ENCODE data around the gene POLN. TPM values are rescaled to one million over a fixed set of nuclear protein-coding genes. Genes with fewer than 3 reads are reported as not detected.

POLN gene
- total and polyA plus RNA-seq, 2 donors from 2014 or later: 1.3 to 3.8 TPM

DNA sequence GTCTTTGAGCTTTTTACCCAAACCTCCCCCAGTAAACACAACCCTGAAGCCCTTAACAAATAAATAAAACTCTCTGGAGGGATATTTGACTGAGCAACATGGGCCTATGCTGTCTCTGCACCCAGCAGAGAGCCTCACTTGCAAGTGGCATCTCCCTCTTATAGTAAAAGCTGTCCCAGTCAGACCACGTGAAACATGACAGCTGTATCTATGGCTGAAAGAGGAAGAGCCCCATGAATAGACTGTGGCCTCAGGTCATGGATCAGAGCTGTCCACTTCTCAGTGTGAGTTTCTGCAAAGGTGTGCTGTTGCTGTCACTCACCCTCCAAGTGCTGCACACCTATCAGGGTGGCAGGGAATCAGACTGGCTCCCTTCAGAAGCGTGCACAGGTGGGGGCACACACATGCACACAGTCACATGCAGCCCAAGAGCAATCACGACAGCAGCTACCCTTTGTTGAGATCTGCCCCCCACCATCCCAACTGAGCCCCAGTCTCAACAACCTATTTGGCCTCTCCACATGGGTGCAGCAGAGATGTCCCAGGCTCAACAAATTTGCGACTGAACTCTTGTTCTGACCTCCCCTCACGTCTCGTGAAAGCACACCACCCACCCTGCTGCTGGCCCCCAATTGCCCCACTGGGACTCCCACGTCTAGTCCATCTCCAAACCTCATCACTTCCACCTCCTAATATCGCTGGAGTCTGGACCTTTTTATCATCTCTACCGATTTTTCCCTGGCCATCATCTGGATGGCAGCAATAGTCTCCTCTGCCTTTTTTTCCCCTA, 137.2 kb downstream of the POLN start:
- no peaks in the 10 kb centered on the region for H3K36me3 ChIP-seq (ENCODE audit: control insufficient read depth in 2 of 3, insufficient read depth in 3 of 3, low read length in 3 of 3)
- H3K9me3 ChIP-seq (ENCODE audit: control insufficient read depth in 2 of 3, insufficient read depth in 1 of 3, low read length in 3 of 3): peaks cover 0 to 13% (median 6%) of the 10 kb centered on the region in 3 donors
- TF ChIP-seq, protein P1, sequence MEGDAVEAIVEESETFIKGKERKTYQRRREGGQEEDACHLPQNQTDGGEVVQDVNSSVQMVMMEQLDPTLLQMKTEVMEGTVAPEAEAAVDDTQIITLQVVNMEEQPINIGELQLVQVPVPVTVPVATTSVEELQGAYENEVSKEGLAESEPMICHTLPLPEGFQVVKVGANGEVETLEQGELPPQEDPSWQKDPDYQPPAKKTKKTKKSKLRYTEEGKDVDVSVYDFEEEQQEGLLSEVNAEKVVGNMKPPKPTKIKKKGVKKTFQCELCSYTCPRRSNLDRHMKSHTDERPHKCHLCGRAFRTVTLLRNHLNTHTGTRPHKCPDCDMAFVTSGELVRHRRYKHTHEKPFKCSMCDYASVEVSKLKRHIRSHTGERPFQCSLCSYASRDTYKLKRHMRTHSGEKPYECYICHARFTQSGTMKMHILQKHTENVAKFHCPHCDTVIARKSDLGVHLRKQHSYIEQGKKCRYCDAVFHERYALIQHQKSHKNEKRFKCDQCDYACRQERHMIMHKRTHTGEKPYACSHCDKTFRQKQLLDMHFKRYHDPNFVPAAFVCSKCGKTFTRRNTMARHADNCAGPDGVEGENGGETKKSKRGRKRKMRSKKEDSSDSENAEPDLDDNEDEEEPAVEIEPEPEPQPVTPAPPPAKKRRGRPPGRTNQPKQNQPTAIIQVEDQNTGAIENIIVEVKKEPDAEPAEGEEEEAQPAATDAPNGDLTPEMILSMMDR (IDR thresholded peaks at IDR 0.05; ENCODE audit: borderline replicate concordance, extremely low read depth, insufficient read depth): no peak
- DNase-seq (no peak), FAIRE-seq (no peak)
- intact Hi-C loops (cut with DNase I): no loop called here
- H3K4me1 ChIP-seq (ENCODE audit: control insufficient read depth in 2 of 3, insufficient read depth in 2 of 3, low read depth in 1 of 3, low read length in 3 of 3): no peaks in the 10 kb centered on the region
- no peaks in the 10 kb centered on the region for H3K27me3 ChIP-seq (ENCODE audit: control insufficient read depth, insufficient read depth, low read length)
- H3K27ac ChIP-seq (ENCODE audit: low read depth in 2 of 2, low read length in 2 of 2): no peak overlapping the region
- H3K9ac ChIP-seq (ENCODE audit: low read length in 3 of 3): no peak overlapping the region
- H3K4me3 ChIP-seq (ENCODE audit: low read length in 3 of 3): no peak overlapping the region

DNA sequence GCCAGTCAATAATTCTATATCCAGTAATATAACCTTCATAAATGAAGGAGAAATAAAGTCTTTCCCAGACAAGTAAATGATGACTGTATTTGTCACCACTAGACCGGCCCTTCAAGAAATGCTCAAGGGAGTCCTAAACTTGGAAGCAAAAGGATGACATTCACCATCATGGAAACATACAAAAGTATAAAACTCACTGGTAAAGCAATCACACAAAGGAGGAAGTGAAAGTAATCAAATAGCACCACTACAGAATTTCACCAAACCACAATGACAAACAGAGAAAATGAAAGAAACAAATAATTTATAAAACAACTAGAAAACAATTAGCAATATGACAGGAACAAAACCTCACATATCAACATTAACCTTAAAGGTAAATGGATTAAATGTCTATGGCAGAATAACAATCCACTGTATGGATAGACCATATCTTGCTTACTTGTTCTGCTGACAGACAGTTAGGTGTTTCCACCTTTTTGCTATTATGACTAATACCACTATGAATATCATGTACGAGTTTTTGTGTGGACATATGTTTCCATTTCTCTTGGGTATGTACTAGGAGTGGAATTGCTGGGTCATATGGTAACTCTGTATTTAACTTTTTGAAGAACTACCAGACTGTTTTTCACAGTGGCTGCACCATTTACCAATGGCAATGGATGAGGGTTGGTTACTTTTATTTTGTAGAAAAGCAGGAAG, 137.9 kb downstream of the POLN start:
- TF ChIP-seq, protein P1 (IDR thresholded peaks at IDR 0.05; ENCODE audit: borderline replicate concordance, extremely low read depth, insufficient read depth): no peak
- H3K27me3 ChIP-seq (ENCODE audit: control insufficient read depth, insufficient read depth, low read length): no peaks in the 10 kb centered on the region
- intact Hi-C loops (cut with DNase I): no loop called here
- no peak overlapping the region for H3K9ac ChIP-seq (ENCODE audit: low read length in 3 of 3)
- DNase-seq (no peak), FAIRE-seq (no peak)
- H3K4me3 ChIP-seq (ENCODE audit: low read length in 3 of 3): no peak overlapping the region
- peaks cover 0 to 13% (median 6%) of the 10 kb centered on the region in 3 donors for H3K9me3 ChIP-seq (ENCODE audit: control insufficient read depth in 2 of 3, insufficient read depth in 1 of 3, low read length in 3 of 3)
- no peaks in the 10 kb centered on the region for H3K36me3 ChIP-seq (ENCODE audit: control insufficient read depth in 2 of 3, insufficient read depth in 3 of 3, low read length in 3 of 3)
- H3K4me1 ChIP-seq (ENCODE audit: control insufficient read depth in 2 of 3, insufficient read depth in 2 of 3, low read depth in 1 of 3, low read length in 3 of 3): no peaks in the 10 kb centered on the region
- H3K27ac ChIP-seq (ENCODE audit: low read depth in 2 of 2, low read length in 2 of 2): no peak overlapping the region

DNA sequence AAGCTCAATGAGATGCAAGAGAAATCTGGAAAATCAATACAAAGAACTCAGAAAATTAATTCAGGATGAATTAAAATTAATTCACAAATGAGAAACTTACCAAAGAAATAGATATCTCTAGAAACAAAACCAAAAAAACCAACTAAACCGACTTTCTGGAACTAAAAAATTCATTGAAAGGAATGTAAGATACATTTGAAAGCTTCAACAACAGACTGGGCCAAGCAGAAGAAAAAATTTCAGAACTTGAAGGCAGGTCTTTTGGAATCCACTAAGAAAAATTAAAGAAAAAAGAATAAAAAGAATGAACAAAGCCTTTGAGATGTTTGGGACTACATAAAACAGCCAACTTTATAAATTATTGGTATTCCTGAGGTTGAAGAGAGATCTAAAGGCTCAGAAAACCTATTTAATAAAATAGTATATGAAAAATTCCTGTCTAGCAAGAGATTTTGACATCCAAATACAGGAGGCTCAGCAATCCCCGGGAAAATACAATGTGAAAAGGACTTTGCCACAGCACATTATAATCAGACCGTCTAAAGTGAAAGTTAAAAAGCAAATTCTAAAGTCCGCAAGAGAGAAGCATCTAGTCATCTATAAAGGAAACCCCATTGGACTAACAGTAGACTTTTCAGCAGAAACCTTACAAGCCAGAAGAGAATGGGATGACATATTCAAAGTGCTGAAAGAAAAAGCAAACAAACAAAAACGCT, 138.6 kb downstream of the POLN start:
- Histone ChIP-seq H3K9me3 (ENCODE audit: control insufficient read depth in 2 of 3, insufficient read depth in 1 of 3, low read length in 3 of 3) (peaks cover 0 to 13% (median 6%) of the 10 kb centered on the region in 3 donors), H3K4me3 (ENCODE audit: low read length in 3 of 3) (no peak overlapping the region), H3K27ac (ENCODE audit: low read depth in 2 of 2, low read length in 2 of 2) (no peak overlapping the region), H3K27me3 (ENCODE audit: control insufficient read depth, insufficient read depth, low read length) (no peaks in the 10 kb centered on the region), H3K4me1 (ENCODE audit: control insufficient read depth in 2 of 3, insufficient read depth in 2 of 3, low read depth in 1 of 3, low read length in 3 of 3) (no peaks in the 10 kb centered on the region), H3K9ac (ENCODE audit: low read length in 3 of 3) (no peak overlapping the region), H3K36me3 (ENCODE audit: control insufficient read depth in 2 of 3, insufficient read depth in 3 of 3, low read length in 3 of 3) (no peaks in the 10 kb centered on the region)
- DNase-seq (no peak), FAIRE-seq (no peak)
- TF ChIP-seq, protein P1 (IDR thresholded peaks at IDR 0.05; ENCODE audit: borderline replicate concordance, extremely low read depth, insufficient read depth): no peak
- intact Hi-C loops (cut with DNase I): no loop called here
